WTC11 (cell line): ENCODE results near the gene SNTA1. TPM values are rescaled to one million over a fixed set of nuclear protein-coding genes. Genes with fewer than 3 reads are reported as not detected.

Experiments used
- ATAC-seq: fragments of 200-7000 bp; cut with Tn5 transposase; 2 replicates; pipeline ENCODE4 v1.10.0; 2021; ENCODE audit warnings: mild to moderate bottlenecking, moderate library complexity
- CTCF ChIA-PET: fragments of 300-600 bp; sonication (Branson Sonifier 250); formaldehyde crosslinking; loops from one replicate; lab custom pipeline; 2021; ENCODE audit warnings: antibody characterized with exemption; lab: Charles Lee
- POLR2A ChIA-PET: fragments of 350-600 bp; sonication (Branson Sonifier 250); formaldehyde crosslinking; loops from one replicate; lab custom pipeline; 2021; ENCODE audit warnings: antibody characterized with exemption; lab: Charles Lee
- DNase-seq: peaks from one replicate; pipeline ENCODE4 v3.0.0; 2021; ENCODE audit warnings: low spot score
- H3K27ac Mint-ChIP-seq: 2 replicates; pipeline ENCODE4 v1.8.0; 2021; ENCODE audit warnings: mixed read lengths
- H3K27me3 Mint-ChIP-seq: 2 replicates; pipeline ENCODE4 v1.8.0; 2021; ENCODE audit warnings: low read depth, mild to moderate bottlenecking, moderate library complexity, mixed read lengths
- H3K36me3 Mint-ChIP-seq: 2 replicates; pipeline ENCODE4 v1.8.0; 2021; ENCODE audit warnings: mixed read lengths
- H3K4me1 Mint-ChIP-seq: 2 replicates; pipeline ENCODE4 v1.8.0; 2022; ENCODE audit warnings: mixed read lengths
- H3K4me3 Mint-ChIP-seq: 2 replicates; pipeline ENCODE4 v1.8.0; 2021; ENCODE audit warnings: mild to moderate bottlenecking, moderate library complexity, mixed read lengths
- H3K9me3 Mint-ChIP-seq: 2 replicates; pipeline ENCODE4 v1.8.0; 2021; ENCODE audit warnings: mixed read lengths
- ATF1 ChIP-seq: sonication (generic); formaldehyde crosslinking; IDR thresholded peaks from 2 replicates; pipeline ENCODE4 v1.8.1; 2023; ENCODE audit warnings: mild to moderate bottlenecking, moderate library complexity, missing genetic modification reagents
- CBFB ChIP-seq: sonication (generic); formaldehyde crosslinking; IDR thresholded peaks from 2 replicates; pipeline ENCODE4 v1.8.1; 2022; ENCODE audit warnings: mild to moderate bottlenecking, low read depth, missing genetic modification reagents
- ELF4 ChIP-seq: sonication (generic); formaldehyde crosslinking; IDR thresholded peaks from 2 replicates; pipeline ENCODE4 v1.8.1; 2022; ENCODE audit warnings: low read depth, mild to moderate bottlenecking, moderate library complexity, missing genetic modification reagents
- EMX1 ChIP-seq: fragments of 250-450 bp; sonication (Bioruptor Pico); IDR thresholded peaks from 2 replicates; pipeline ENCODE4 v1.8.0; 2021; ENCODE audit warnings: mild to moderate bottlenecking
- FOXK1 ChIP-seq: sonication (generic); formaldehyde crosslinking; IDR thresholded peaks from 2 replicates; pipeline ENCODE4 v1.8.0; 2022; ENCODE audit warnings: mild to moderate bottlenecking, moderate library complexity, missing genetic modification reagents
- JUN ChIP-seq: sonication (generic); formaldehyde crosslinking; IDR thresholded peaks from 2 replicates; pipeline ENCODE4 v1.8.0; 2023; ENCODE audit warnings: mild to moderate bottlenecking, missing genetic modification reagents
- NFE2L1 ChIP-seq: sonication (generic); formaldehyde crosslinking; IDR thresholded peaks from 2 replicates; pipeline ENCODE4 v1.8.1; 2023; ENCODE audit warnings: missing genetic modification reagents
- NFYB ChIP-seq: sonication (generic); formaldehyde crosslinking; conservative IDR thresholded peaks from 2 replicates; pipeline ENCODE4 v1.8.0; 2022; ENCODE audit warnings: low read depth, missing genetic modification reagents
- NR1H2 ChIP-seq: sonication (generic); formaldehyde crosslinking; IDR thresholded peaks from 2 replicates; pipeline ENCODE4 v1.9.0; 2021; ENCODE audit warnings: mild to moderate bottlenecking, moderate library complexity, missing genetic modification reagents
- PRRX2 ChIP-seq: fragments of 250-450 bp; sonication (Bioruptor Pico); IDR thresholded peaks from 2 replicates; pipeline ENCODE4 v1.8.0; 2021; ENCODE audit warnings: mild to moderate bottlenecking
- SMAD4 ChIP-seq: sonication (generic); formaldehyde crosslinking; IDR thresholded peaks from 2 replicates; pipeline ENCODE4 v1.8.0; 2022; ENCODE audit warnings: mild to moderate bottlenecking, missing genetic modification reagents
- TP53 ChIP-seq: sonication (generic); formaldehyde crosslinking; IDR thresholded peaks from 2 replicates; pipeline ENCODE4 v1.8.1; 2023; ENCODE audit warnings: mild to moderate bottlenecking, missing genetic modification reagents
- ZBTB21 ChIP-seq: sonication (generic); formaldehyde crosslinking; IDR thresholded peaks from 2 replicates; pipeline ENCODE4 v1.8.1; 2023; ENCODE audit warnings: mild to moderate bottlenecking, missing genetic modification reagents, borderline replicate concordance
- ZNF416 ChIP-seq: fragments of 250-450 bp; sonication (Bioruptor Pico); IDR thresholded peaks from 2 replicates; pipeline ENCODE4 v1.9.0; 2021; ENCODE audit warnings: mild to moderate bottlenecking, inconsistent platforms
- ZNF423 ChIP-seq: fragments of 250-450 bp; sonication (Bioruptor Pico); IDR thresholded peaks from 2 replicates; pipeline ENCODE4 v2.1.2; 2022; ENCODE audit warnings: mild to moderate bottlenecking, moderate library complexity
- total RNA-seq: library from RNA; stranded (reverse); gene quantifications from 3 replicates; pipeline ENCODE4 v1.2.3, GENCODE V29; 2021
- TF ChIP-seq, protein P1 (sequence below): sonication (generic); formaldehyde crosslinking; IDR thresholded peaks from 2 replicates; pipeline ENCODE4 v1.8.1; 2022; ENCODE audit warnings: low read depth, mild to moderate bottlenecking, moderate library complexity, missing genetic modification reagents, borderline replicate concordance
- TF ChIP-seq, protein P2 (sequence below): sonication (generic); formaldehyde crosslinking; IDR thresholded peaks from 2 replicates; pipeline ENCODE4 v1.8.1; 2023; ENCODE audit warnings: mild to moderate bottlenecking, missing genetic modification reagents, moderate library complexity
- TF ChIP-seq, protein P3 (sequence below): sonication (generic); formaldehyde crosslinking; conservative IDR thresholded peaks from 2 replicates; pipeline ENCODE4 v1.8.1; 2023; ENCODE audit warnings: mild to moderate bottlenecking, low read depth, missing genetic modification reagents, moderate library complexity
- TF ChIP-seq, protein P4 (sequence below): sonication (generic); formaldehyde crosslinking; IDR thresholded peaks from 2 replicates; pipeline ENCODE4 v1.8.0; 2022; ENCODE audit warnings: mild to moderate bottlenecking, missing genetic modification reagents
- TF ChIP-seq, protein P5 (sequence below): sonication (generic); formaldehyde crosslinking; IDR thresholded peaks from 2 replicates; pipeline ENCODE4 v1.8.1; 2023; ENCODE audit warnings: mild to moderate bottlenecking, missing genetic modification reagents, moderate library complexity
- TF ChIP-seq, protein P6 (sequence below): fragments of 250-450 bp; sonication (Bioruptor Pico); IDR thresholded peaks from 2 replicates; pipeline ENCODE4 v1.9.0; 2021; ENCODE audit warnings: mild to moderate bottlenecking, borderline replicate concordance

SNTA1 gene
- total RNA-seq, 1 experiment from 2014 or later, result 5.3 TPM

DNA sequence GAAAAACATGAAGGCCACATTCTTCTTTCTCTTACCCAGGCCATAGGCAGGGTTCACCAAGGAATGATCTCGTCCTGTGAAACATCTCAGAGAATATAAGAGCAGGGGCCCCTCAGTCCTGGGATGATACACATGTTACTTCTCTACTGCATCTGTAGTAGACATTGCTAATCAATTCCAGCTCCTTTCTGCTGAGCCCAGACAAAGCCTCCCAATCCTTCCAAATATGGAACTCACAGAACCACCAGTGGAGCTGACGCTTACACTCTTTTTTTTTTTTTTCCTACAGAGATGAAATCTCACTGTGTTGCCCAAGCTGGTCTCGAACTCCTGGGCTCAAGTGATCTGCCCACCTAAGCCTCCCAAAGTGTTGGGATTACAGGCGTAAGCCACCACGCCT, 9.1 kb downstream of the SNTA1 start:
- H3K27me3 Mint-ChIP-seq, result no peaks in the 10 kb centered on the region; the same call in 1 of the 2 replicates
- H3K4me1 Mint-ChIP-seq, result no peaks in the 10 kb centered on the region
- no peak overlapping the region for H3K4me3 Mint-ChIP-seq
- H3K36me3 Mint-ChIP-seq, result no peaks in the 10 kb centered on the region; the same call in 1 of the 2 replicates
- H3K9me3 Mint-ChIP-seq, result peaks cover 4% of the 10 kb centered on the region; the same call in 1 of the 2 replicates
- ATAC-seq, result no peak
- CTCF ChIA-PET, result interaction anchor here (1.4 kb wide), 1 partner anchor 9 kb away, joined by 5 read pairs; the partner anchor contains the start of gene SNTA1
- POLR2A ChIA-PET, result interaction anchor here (0.6 to 0.7 kb wide), 3 partner anchors 190 to 1604 kb away, joined by 3 to 4 read pairs (median 4); no protein-coding TSS in a partner anchor
- no peak for TF ChIP-seq JUN
- no peak for TF ChIP-seq ELF4
- TF ChIP-seq, protein P1, sequence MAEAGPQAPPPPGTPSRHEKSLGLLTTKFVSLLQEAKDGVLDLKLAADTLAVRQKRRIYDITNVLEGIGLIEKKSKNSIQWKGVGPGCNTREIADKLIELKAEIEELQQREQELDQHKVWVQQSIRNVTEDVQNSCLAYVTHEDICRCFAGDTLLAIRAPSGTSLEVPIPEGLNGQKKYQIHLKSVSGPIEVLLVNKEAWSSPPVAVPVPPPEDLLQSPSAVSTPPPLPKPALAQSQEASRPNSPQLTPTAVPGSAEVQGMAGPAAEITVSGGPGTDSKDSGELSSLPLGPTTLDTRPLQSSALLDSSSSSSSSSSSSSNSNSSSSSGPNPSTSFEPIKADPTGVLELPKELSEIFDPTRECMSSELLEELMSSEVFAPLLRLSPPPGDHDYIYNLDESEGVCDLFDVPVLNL (CRISPR knock-in tag), result no peak
- TF ChIP-seq SMAD4 (CRISPR knock-in tag), result no peak
- TF ChIP-seq CBFB (CRISPR knock-in tag), result no peak
- TF ChIP-seq, all 79 proteins: peak for 0
- no peak overlapping the region for H3K27ac Mint-ChIP-seq
- no peak for DNase-seq

DNA sequence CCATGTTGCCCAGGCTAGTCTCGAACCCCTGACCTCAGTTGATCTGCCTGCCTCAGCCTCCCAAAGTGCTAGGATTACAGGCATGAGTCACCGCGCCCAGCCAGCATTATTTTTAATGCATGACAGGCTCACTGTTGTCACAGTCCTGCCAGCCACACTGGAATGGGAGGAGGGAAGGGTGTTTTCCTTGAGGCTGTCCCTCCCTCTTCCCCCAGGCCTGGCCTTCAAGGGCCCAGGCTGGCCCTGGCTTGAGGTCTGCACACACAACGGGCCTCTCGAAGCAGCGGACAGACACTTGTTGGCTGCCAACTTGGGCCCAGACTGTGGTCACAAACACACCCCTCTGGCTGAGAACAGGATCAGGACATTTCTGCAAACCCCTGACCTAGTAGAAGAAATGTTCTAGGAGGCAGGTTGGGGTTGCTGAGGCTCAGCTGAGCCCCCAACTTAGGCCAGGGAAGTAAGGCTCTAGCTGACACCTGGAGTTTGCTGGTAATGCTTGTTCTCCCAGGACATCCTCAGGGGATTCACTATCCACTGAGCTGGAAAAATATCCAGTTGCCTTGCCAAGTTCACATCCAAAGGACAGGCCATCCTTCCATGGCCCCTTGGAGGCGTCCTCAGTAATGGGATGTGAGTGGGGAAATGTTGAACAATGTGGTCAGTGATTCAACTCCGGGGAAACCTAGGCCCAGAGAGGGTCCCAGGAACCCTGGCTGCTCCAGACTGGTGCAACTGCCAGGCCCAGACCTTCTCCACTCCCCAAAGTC, 9.9 kb downstream of the SNTA1 start:
- Mint-ChIP-seq H3K4me1 (no peaks in the 10 kb centered on the region), H3K27ac (no peak overlapping the region), H3K36me3 (no peaks in the 10 kb centered on the region; the same call in 1 of the 2 replicates), H3K27me3 (no peaks in the 10 kb centered on the region; the same call in 1 of the 2 replicates), H3K9me3 (peaks cover 4% of the 10 kb centered on the region; the same call in 1 of the 2 replicates), H3K4me3 (no peak overlapping the region)
- no peak for ATAC-seq
- DNase-seq, result no peak
- TF ChIP-seq NFE2L1 (no peak), FOXK1 (CRISPR knock-in tag) (no peak), PRRX2 (CRISPR knock-in tag) (no peak), ZBTB21 (CRISPR knock-in tag) (no peak), NFYB (CRISPR knock-in tag) (no peak), ATF1 (CRISPR knock-in tag) (no peak), NR1H2 (CRISPR knock-in tag) (no peak), TP53 (no peak), EMX1 (no peak), ZNF423 (CRISPR knock-in tag) (no peak), ZNF416 (CRISPR knock-in tag) (no peak), CBFB (CRISPR knock-in tag) (no peak)
- TF ChIP-seq, protein P2, sequence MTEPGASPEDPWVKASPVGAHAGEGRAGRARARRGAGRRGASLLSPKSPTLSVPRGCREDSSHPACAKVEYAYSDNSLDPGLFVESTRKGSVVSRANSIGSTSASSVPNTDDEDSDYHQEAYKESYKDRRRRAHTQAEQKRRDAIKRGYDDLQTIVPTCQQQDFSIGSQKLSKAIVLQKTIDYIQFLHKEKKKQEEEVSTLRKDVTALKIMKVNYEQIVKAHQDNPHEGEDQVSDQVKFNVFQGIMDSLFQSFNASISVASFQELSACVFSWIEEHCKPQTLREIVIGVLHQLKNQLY (CRISPR knock-in tag), result no peak
- TF ChIP-seq, protein P3, sequence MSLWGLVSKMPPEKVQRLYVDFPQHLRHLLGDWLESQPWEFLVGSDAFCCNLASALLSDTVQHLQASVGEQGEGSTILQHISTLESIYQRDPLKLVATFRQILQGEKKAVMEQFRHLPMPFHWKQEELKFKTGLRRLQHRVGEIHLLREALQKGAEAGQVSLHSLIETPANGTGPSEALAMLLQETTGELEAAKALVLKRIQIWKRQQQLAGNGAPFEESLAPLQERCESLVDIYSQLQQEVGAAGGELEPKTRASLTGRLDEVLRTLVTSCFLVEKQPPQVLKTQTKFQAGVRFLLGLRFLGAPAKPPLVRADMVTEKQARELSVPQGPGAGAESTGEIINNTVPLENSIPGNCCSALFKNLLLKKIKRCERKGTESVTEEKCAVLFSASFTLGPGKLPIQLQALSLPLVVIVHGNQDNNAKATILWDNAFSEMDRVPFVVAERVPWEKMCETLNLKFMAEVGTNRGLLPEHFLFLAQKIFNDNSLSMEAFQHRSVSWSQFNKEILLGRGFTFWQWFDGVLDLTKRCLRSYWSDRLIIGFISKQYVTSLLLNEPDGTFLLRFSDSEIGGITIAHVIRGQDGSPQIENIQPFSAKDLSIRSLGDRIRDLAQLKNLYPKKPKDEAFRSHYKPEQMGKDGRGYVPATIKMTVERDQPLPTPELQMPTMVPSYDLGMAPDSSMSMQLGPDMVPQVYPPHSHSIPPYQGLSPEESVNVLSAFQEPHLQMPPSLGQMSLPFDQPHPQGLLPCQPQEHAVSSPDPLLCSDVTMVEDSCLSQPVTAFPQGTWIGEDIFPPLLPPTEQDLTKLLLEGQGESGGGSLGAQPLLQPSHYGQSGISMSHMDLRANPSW (CRISPR knock-in tag), result no peak
- TF ChIP-seq, protein P4, sequence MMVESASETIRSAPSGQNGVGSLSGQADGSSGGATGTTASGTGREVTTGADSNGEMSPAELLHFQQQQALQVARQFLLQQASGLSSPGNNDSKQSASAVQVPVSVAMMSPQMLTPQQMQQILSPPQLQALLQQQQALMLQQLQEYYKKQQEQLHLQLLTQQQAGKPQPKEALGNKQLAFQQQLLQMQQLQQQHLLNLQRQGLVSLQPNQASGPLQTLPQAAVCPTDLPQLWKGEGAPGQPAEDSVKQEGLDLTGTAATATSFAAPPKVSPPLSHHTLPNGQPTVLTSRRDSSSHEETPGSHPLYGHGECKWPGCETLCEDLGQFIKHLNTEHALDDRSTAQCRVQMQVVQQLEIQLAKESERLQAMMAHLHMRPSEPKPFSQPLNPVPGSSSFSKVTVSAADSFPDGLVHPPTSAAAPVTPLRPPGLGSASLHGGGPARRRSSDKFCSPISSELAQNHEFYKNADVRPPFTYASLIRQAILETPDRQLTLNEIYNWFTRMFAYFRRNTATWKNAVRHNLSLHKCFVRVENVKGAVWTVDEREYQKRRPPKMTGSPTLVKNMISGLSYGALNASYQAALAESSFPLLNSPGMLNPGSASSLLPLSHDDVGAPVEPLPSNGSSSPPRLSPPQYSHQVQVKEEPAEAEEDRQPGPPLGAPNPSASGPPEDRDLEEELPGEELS (CRISPR knock-in tag), result no peak
- TF ChIP-seq, protein P5, sequence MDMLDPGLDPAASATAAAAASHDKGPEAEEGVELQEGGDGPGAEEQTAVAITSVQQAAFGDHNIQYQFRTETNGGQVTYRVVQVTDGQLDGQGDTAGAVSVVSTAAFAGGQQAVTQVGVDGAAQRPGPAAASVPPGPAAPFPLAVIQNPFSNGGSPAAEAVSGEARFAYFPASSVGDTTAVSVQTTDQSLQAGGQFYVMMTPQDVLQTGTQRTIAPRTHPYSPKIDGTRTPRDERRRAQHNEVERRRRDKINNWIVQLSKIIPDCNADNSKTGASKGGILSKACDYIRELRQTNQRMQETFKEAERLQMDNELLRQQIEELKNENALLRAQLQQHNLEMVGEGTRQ (CRISPR knock-in tag), result no peak
- TF ChIP-seq, protein P6, sequence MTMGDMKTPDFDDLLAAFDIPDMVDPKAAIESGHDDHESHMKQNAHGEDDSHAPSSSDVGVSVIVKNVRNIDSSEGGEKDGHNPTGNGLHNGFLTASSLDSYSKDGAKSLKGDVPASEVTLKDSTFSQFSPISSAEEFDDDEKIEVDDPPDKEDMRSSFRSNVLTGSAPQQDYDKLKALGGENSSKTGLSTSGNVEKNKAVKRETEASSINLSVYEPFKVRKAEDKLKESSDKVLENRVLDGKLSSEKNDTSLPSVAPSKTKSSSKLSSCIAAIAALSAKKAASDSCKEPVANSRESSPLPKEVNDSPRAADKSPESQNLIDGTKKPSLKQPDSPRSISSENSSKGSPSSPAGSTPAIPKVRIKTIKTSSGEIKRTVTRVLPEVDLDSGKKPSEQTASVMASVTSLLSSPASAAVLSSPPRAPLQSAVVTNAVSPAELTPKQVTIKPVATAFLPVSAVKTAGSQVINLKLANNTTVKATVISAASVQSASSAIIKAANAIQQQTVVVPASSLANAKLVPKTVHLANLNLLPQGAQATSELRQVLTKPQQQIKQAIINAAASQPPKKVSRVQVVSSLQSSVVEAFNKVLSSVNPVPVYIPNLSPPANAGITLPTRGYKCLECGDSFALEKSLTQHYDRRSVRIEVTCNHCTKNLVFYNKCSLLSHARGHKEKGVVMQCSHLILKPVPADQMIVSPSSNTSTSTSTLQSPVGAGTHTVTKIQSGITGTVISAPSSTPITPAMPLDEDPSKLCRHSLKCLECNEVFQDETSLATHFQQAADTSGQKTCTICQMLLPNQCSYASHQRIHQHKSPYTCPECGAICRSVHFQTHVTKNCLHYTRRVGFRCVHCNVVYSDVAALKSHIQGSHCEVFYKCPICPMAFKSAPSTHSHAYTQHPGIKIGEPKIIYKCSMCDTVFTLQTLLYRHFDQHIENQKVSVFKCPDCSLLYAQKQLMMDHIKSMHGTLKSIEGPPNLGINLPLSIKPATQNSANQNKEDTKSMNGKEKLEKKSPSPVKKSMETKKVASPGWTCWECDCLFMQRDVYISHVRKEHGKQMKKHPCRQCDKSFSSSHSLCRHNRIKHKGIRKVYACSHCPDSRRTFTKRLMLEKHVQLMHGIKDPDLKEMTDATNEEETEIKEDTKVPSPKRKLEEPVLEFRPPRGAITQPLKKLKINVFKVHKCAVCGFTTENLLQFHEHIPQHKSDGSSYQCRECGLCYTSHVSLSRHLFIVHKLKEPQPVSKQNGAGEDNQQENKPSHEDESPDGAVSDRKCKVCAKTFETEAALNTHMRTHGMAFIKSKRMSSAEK (CRISPR knock-in tag), result no peak
- CTCF ChIA-PET, result interaction anchor here (1.4 kb wide), 1 partner anchor 9 kb away, joined by 5 read pairs; the partner anchor contains the start of gene SNTA1
- POLR2A ChIA-PET, result interaction anchor here (0.5 kb wide), 1 partner anchor 11 kb away, joined by 4 read pairs; no protein-coding TSS in a partner anchor
